GM18858 (cell line): ENCODE results near the gene RGS4.

Experiments
- ATAC-seq: cut with Tn5 transposase; IDR thresholded peaks from one replicate; pipeline ENCODE4 v1.9.1; 2021; ENCODE audit not compliant: unreplicated experiment

RGS4 gene

GRCh38 chr1:163069142-163069541 is at the start of gene RGS4:
RGS4 (plus strand) TSS chr1:163069361; CDS start chr1:163069485, 124 bp downstream.
- ATAC-seq, result no peak

GRCh38 chr1:163022129-163022528 is 47.0 kb upstream of the RGS4 start:
- ATAC-seq, result no peak

- no peak for ATAC-seq
These were observed 41.6 kb upstream of the RGS4 start for GRCh38 chr1:163027610-163028009.

DNA sequence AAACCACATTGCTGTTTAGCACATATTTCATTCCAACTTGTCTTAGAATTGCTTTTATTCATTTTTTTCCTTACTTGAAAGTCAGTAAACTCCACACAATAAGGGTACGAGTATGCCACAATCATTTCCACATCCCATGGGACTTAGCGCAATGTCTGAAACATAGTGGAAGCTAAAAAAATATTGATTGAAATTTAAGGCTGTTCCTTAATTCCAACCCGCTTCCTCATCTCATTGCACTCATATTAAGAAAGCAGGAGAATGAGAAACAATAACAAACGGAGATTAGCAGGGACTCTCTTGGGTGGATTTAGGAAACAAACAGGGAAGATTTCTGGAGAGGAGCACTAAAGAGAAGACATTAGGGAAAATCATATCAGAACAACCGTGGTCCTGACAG is 39.3 kb upstream of the RGS4 start:
- ATAC-seq, result no peak

DNA sequence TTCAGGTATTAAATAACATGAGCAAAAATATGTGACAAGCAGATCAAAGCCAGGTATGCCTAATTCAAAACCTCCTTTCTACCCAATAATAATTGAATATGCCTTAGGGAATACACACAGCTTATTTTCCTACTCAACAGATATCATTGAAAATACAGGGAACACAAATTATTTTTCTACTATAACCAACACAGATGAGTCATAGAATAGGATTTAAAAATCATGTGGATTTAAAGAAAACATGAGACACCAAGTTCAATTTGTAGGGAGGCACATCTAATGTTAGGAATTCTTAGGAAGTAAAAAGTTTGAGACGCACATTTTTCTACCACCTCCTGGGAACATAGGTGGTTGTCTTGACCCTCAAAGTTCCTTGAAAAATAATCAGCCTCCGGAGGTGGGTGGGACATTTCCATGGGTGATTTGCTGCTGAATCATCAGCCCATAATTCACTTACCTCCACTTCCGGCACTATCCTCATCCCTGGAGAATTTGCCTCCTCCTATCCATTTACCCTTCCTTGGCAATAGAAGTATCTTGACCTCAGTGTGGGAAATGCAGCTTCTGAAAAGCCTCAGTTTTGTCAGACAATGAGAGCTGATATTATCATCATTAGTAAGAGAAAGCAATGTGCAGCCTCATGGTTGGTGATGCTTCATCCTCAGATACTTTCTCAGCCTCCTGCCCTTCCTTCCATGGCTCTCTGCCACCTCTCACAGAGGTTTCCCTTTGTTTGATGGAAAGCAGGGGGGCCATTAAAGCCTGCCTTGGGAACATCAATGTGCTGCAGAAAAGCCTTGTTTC is 33.5 kb upstream of the RGS4 start:
- no peak for ATAC-seq

GRCh38 chr1:163036671-163037070 is 32.5 kb upstream of the RGS4 start:
- ATAC-seq, result no peak

- no peak for ATAC-seq
These were observed 30.0 kb upstream of the RGS4 start for GRCh38 chr1:163038928-163039706.

GRCh38 chr1:163039707-163040093 is 29.5 kb upstream of the RGS4 start:
- ATAC-seq, result no peak

DNA sequence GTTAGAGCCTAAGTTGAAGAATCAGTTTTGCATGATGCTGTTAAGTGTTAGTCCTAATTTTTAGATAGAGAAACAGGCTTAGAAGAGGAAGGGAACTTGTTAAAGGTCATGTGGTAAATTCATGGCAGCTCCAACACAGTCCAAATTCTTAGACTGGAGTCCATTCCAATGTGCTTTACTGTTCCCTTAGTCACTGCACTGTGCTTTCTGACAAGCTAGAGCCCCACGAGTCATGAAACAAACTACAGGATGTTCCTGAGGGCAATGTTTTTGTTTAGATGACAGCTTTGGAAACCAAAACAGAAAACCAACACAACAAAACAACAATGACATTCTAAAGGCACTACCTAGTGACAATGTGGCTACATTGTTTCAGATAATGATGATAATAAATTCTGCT is 23.1 kb upstream of the RGS4 start:
- ATAC-seq, result no peak

DNA sequence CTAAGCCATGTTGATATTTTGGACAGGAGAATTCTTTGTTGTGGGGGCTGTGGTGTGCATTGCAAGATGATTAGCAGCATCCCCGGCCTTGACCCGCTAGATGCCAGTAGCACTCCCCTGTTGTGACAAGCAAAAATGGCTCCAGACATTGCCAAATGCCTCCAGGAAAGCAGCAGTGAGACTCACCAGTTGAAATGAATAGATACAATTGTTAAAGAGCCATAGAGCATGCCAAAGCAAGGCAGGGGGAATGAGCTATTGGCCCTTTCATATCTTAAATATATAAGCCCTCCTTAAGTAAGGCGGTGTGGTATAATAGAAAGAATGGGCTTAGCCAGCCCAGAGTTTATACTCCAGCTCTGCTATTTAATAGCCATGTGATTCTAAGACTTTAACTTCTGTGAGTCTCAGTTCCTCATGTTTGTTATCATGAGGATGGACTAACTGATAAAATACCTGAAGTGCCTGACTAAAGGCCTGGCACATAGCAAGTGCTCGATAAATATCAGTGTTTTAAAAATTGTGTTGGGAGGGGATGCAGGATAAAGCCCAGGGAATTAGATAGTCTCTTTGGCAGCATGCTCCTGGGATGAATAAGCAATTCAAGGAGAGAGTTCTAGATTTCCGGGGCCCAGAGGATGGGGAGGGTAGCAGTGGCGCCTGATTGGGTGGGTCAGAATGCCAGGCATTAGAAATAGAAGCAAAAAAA is 21.1 kb upstream of the RGS4 start:
- ATAC-seq, result no peak

DNA sequence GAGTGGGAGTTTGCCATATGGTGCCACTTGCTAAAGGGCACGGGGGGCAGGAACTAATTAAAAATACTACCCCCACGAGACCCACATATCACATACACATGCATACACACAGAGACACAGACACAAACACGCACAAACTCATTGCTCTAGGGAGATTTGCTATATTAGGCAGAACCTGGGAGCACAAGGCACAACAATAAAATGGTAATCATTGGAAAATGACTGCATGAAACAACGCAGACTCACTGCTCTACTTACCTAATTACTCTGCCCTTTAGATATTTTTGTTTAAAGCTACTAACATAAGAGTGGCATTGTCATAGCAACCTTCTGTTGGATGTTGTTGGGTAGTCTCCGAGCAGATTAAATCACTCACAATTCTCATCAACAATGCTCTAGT is 20.3 kb upstream of the RGS4 start:
- no peak for ATAC-seq

- no peak for ATAC-seq
These were observed 19.9 kb upstream of the RGS4 start for GRCh38 chr1:163049296-163049695.

DNA sequence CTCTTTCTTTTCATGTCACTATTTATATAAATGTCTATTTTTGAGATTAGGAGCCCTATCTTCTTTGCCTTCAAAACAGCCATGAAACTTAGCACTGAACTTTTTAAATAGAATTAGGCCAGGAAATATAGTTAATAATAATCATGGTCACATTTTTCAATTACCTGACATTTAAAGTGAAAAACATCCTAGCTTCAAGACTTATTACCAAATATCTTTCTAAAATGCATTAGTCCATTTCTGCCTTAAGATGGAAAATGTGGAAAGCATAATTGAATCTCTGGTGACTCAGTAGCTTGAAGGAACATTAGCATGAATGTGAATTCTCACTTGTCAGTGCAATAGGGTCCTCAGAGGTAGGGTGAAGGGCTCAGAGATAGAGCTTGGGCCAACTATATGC is 18.7 kb upstream of the RGS4 start:
- ATAC-seq, result no peak

GRCh38 chr1:163054181-163054591 is 15.0 kb upstream of the RGS4 start:
- ATAC-seq, result no peak

GRCh38 chr1:163055005-163055404 is 14.2 kb upstream of the RGS4 start:
- no peak for ATAC-seq

- ATAC-seq, result no peak
These were observed 13.6 kb upstream of the RGS4 start for GRCh38 chr1:163055531-163055930.

DNA sequence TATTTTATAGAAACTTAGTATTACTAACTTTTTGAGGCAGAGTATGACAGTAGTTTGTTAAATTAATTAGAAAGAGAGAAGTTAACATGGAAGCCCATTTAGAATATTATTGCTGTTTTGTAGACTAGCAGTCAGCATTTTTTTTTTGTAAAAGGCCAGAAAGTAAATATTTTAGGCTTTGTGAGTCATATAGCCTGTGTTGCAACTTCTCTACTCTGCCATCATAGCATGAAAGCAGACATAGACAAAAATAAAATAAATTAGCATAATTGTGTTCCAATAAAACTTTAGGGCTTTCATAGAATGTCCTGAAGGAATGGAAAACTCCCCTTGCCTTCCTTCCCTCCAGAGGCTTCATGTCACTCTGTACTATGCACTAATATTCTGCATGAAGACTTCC is 12.3 kb upstream of the RGS4 start:
- ATAC-seq, result no peak

GRCh38 chr1:163060343-163061007 is 8.7 kb upstream of the RGS4 start:
- no peak for ATAC-seq

GRCh38 chr1:163063143-163063542 is 6.0 kb upstream of the RGS4 start:
- ATAC-seq, result no peak

- ATAC-seq, result no peak
These were observed 5.6 kb upstream of the RGS4 start for GRCh38 chr1:163063610-163064009.

- no peak for ATAC-seq
These were observed 3.0 kb upstream of the RGS4 start for GRCh38 chr1:163066168-163066567.
